ENCODE results near the gene TNS3. TPM values are rescaled to one million over a fixed set of nuclear protein-coding genes. Genes with fewer than 3 reads are reported as not detected.

TNS3 gene
- total and polyA plus RNA-seq, 2 of the 13 experiments (the other 11 are each of a cell fraction or from before 2014, with no cell fraction given), result 52.9 to 55.7 TPM

DNA sequence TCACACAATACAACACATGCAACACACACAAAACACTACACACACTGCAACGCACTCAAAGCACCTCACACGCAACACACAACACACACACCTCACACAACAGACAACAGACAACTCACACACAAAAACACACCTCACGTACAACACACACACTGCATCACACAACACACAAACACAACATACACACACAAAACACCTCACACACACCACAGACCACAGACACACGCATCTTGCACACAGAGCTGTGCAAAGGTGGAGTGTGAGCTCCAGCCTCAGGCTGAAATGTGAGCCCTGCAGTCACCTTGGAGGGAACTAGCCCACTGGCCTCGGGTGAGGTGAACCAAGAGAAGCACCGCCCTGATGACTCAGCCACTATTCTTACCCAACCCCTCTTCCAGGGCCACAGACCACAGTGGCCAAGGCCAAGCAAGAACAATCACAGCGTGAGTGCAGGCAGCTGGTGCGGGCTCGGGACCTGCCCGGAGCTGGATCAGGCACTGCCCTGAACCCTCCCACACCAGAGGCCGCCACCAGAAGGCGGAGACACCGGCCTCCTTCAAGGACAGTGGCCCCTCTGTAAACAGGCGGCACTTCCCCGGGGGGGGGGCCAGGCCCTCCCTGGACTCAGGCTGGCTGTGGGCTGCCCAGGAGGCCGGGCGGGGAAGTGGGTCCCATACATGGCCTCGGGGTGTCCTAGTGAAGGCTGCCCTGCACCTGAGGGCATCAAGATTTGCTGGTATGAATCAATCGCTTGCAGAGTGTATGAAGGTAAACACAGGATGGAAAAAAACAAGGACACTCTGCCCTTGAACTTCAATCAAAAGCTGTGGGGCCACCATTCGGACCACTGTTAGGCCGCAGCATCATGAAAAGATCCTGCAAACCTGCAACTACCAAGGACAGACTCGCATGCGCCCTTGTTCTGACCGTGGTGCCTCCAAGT, 106.7 kb downstream of the TNS3 start (continued):
- TF ChIP-seq ZNF317 (CRISPR knock-in tag; IDR thresholded peaks at IDR 0.05), result peak; percentile 84
- TF ChIP-seq FOXC1 (CRISPR knock-in tag; IDR thresholded peaks at IDR 0.05; ENCODE audit: borderline replicate concordance), result peak; percentile 96
- no peak; the same call in 1 of the 2 replicates for TF ChIP-seq NFKB2 (CRISPR knock-in tag; IDR thresholded peaks at IDR 0.05; ENCODE audit: borderline replicate concordance)
- no peak for TF ChIP-seq IRX3 (CRISPR knock-in tag; IDR thresholded peaks at IDR 0.05; ENCODE audit: borderline replicate concordance, low read depth)
- TF ChIP-seq ZNF782 (CRISPR knock-in tag; IDR thresholded peaks at IDR 0.05; ENCODE audit: borderline replicate concordance), result no peak
- TF ChIP-seq ZEB1 (IDR thresholded peaks at IDR 0.05; ENCODE audit: insufficient replicate concordance, low read depth), result peak; percentile 91
- peak; percentile 66 for TF ChIP-seq POLR2AphosphoS5 (IDR thresholded peaks at IDR 0.05; ENCODE audit: low read depth, low read length)
- peak; percentile 98 for TF ChIP-seq GATAD2A (CRISPR knock-in tag; IDR thresholded peaks at IDR 0.05)
- TF ChIP-seq ZFX (CRISPR knock-in tag; IDR thresholded peaks at IDR 0.05; ENCODE audit: low read depth), result peak; percentile 81
- peak; percentile 69 for TF ChIP-seq KAT8 (CRISPR knock-in tag; IDR thresholded peaks at IDR 0.05)
- TF ChIP-seq DMAP1 (CRISPR knock-in tag; IDR thresholded peaks at IDR 0.05), result peak; percentile 81
- peak; percentile 65; the same call in 1 of the 2 replicates for TF ChIP-seq ZBTB25 (CRISPR knock-in tag; IDR thresholded peaks at IDR 0.05)
- TF ChIP-seq, protein P1, sequence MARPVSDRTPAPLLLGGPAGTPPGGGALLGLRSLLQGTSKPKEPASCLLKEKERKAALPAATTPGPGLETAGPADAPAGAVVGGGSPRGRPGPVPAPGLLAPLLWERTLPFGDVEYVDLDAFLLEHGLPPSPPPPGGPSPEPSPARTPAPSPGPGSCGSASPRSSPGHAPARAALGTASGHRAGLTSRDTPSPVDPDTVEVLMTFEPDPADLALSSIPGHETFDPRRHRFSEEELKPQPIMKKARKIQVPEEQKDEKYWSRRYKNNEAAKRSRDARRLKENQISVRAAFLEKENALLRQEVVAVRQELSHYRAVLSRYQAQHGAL (CRISPR knock-in tag; IDR thresholded peaks at IDR 0.05; ENCODE audit: not compliant biosample characterization), result no peak
- TF ChIP-seq REPIN1 (CRISPR knock-in tag; IDR thresholded peaks at IDR 0.05; ENCODE audit: borderline replicate concordance, low read depth), result peak; percentile 93
- TF ChIP-seq, protein P2, sequence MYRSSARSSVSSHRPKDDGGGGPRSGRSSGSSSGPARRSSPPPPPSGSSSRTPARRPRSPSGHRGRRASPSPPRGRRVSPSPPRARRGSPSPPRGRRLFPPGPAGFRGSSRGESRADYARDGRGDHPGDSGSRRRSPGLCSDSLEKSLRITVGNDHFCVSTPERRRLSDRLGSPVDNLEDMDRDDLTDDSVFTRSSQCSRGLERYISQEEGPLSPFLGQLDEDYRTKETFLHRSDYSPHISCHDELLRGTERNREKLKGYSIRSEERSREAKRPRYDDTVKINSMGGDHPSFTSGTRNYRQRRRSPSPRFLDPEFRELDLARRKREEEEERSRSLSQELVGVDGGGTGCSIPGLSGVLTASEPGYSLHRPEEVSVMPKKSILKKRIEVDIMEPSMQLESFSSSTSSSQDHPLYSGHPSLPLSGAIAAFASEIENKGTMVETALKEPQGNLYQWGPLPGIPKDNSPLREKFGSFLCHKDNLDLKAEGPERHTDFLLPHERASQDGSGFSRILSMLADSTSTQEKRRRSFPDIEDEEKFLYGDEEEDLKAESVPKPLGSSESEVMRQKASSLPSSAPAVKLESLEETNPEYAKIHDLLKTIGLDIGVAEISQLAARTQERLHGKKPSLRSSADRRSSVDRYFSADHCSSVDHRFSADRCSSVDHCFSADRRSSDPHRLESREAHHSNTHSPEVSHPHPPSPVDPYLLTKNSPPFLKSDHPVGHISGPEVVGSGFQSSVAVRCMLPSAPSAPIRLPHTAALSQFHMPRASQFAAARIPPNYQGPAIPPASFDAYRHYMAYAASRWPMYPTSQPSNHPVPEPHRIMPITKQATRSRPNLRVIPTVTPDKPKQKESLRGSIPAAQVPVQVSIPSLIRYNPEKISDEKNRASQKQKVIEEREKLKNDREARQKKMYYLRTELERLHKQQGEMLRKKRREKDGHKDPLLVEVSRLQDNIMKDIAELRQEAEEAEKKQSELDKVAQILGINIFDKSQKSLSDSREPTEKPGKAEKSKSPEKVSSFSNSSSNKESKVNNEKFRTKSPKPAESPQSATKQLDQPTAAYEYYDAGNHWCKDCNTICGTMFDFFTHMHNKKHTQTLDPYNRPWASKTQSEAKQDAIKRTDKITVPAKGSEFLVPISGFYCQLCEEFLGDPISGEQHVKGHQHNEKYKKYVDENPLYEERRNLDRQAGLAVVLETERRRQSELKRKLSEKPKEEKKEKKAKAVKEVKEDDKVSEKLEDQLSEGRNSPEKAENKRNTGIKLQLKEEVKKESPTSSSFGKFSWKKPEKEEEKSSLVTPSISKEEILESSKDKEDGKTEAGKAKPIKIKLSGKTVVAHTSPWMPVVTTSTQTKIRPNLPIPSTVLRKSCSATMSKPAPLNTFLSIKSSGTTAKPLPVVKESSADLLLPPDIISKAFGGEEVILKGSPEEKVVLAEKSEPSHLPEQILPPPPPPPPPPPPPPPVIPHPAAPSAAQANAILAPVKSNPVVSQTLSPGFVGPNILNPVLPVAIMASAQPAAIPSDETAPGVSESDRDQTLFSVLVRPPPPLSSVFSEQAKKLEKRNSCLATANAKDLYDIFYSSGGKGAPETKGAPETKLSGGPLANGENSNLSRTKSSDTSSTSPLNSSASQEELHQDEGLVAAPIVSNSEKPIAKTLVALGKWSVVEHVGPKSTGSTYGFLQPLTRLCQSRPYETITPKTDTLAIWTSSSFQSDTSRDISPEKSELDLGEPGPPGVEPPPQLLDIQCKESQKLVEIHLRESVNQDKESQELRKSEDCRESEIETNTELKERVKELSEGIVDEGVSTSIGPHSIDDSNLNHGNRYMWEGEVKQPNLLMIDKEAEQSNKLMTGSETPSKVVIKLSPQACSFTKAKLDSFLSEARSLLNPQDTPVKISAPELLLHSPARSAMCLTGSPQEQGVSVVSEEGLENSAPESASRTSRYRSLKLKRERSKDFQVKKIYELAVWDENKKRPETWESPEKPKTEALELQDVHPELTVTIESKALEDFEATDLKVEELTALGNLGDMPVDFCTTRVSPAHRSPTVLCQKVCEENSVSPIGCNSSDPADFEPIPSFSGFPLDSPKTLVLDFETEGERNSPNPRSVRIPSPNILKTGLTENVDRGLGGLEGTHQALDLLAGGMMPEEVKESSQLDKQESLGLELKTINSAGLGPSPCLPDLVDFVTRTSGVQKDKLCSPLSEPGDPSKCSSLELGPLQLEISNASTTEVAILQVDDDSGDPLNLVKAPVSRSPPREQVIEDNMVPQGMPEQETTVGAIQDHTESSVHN (CRISPR knock-in tag; IDR thresholded peaks at IDR 0.05), result peak; percentile 68; the same call in 1 of the 2 replicates
- no peak for TF ChIP-seq MTF1 (CRISPR knock-in tag; IDR thresholded peaks at IDR 0.05)
- peak; percentile 81 for TF ChIP-seq DRAP1 (CRISPR knock-in tag; IDR thresholded peaks at IDR 0.05)

All from HepG2 (cell line).